ENCODE results near the gene DMRTC2. TPM values are rescaled to one million over a fixed set of nuclear protein-coding genes. Genes with fewer than 3 reads are reported as not detected.

Gene DMRTC2
- polyA plus RNA-seq, 1 of the 3 experiments (the other 2 are of a cell fraction) = not detected

DNA sequence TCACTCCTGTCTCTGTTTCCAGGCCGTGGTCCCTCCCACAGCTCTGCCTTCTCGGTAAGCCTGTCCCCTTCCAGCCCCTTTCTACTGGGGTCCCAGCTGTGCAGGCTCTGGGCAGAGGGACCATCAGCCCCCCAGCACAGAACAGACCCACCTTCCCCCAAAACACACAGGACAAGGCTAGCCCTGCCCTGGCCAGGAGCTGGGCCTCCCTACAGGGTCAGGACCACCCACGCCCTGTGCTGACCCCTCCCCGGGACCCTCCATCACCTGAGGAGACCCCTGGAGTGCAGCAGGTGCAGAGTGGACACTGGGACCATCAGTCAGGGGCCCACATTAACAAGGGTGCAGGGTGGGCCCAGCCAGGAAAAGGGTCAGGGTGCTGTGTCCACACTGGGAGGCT, 34.5 kb upstream of the DMRTC2 start (continued):
- TF ChIP-seq, protein P1, sequence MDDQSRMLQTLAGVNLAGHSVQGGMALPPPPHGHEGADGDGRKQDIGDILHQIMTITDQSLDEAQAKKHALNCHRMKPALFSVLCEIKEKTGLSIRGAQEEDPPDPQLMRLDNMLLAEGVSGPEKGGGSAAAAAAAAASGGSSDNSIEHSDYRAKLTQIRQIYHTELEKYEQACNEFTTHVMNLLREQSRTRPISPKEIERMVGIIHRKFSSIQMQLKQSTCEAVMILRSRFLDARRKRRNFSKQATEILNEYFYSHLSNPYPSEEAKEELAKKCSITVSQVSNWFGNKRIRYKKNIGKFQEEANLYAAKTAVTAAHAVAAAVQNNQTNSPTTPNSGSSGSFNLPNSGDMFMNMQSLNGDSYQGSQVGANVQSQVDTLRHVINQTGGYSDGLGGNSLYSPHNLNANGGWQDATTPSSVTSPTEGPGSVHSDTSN (IDR thresholded peaks at IDR 0.05) = no peak
- TF ChIP-seq GABPA (IDR thresholded peaks at IDR 0.05; ENCODE audit: low read depth) = no peak
- TF ChIP-seq TEAD4 (IDR thresholded peaks at IDR 0.05; ENCODE audit: borderline replicate concordance, insufficient read depth) = no peak
- TF ChIP-seq, protein P2, sequence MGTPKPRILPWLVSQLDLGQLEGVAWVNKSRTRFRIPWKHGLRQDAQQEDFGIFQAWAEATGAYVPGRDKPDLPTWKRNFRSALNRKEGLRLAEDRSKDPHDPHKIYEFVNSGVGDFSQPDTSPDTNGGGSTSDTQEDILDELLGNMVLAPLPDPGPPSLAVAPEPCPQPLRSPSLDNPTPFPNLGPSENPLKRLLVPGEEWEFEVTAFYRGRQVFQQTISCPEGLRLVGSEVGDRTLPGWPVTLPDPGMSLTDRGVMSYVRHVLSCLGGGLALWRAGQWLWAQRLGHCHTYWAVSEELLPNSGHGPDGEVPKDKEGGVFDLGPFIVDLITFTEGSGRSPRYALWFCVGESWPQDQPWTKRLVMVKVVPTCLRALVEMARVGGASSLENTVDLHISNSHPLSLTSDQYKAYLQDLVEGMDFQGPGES (IDR thresholded peaks at IDR 0.05; ENCODE audit: low read depth, low read length) = no peak
- TF ChIP-seq FOXJ3 (CRISPR knock-in tag; IDR thresholded peaks at IDR 0.05) = no peak
- no peak for TF ChIP-seq POLR2AphosphoS5 (IDR thresholded peaks at IDR 0.05; ENCODE audit: low read depth, low read length)
- TF ChIP-seq JUND (IDR thresholded peaks at IDR 0.05) = no peak

DNA sequence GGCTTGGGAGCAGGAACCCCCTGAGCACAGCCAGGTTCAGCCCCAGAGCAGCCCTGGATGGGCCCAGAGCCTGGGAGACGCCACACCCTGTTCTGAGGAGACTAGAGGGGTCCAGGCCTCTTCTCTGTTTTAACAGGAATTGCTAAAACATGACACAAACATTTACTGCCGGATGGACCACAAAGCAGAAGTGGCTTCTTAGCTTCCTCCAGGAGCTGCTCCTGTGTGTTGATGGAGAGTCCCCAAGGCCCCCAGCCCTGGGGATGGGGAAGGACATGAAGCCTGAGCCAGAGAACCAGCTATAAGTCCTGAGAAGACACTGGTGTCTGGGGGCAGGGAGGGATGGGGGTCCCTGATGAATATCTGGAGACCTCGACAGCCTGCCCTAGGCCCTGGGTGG, 33.8 kb upstream of the DMRTC2 start:
- Histone ChIP-seq H4K20me1 (ENCODE audit: insufficient read depth) (no peaks in the 10 kb centered on the region), H3K4me1 (ENCODE audit: control insufficient read depth in 1 of 2, insufficient read depth in 2 of 2, low read depth in 1 of 2, low read length in 1 of 2) (no peaks in the 10 kb centered on the region), H3K79me2 (ENCODE audit: insufficient read depth) (no peaks in the 10 kb centered on the region), H3K4me3 (ENCODE audit: low read depth in 2 of 2, low read length in 1 of 2) (no peak overlapping the region), H3K36me3 (replicated peaks in 1 of 2; ENCODE audit: control insufficient read depth in 1 of 2, insufficient read depth in 2 of 2, low read length in 1 of 2) (no peaks in the 10 kb centered on the region), H3K9me2 (no peaks in the 10 kb centered on the region), H3K27ac (ENCODE audit: low read depth in 2 of 2, low read length in 1 of 2) (no peak overlapping the region), H3K27me3 (ENCODE audit: insufficient read depth) (peaks cover 12% of the 10 kb centered on the region; the same call in 1 of the 2 replicates), H2AFZ (ENCODE audit: low read depth) (no peak overlapping the region), H3K9ac (no peak overlapping the region), H3K4me2 (no peak overlapping the region), H3F3A (replicated peaks; ENCODE audit: insufficient read depth) (no peaks in the 10 kb centered on the region), H3K9me3 (no peaks in the 10 kb centered on the region)
- WGBS (ENCODE audit: low lambda C conversion rate) = 15% methylated on average over 3 of the region's 3 CpGs
- CTCF ChIA-PET = interaction anchor here (1.1 to 3.3 kb wide), 3 partner anchors 16 to 58 kb away, joined by 4 to 16 read pairs (median 6); partner anchors contain the start of gene CEACAM3
- DNase-seq = no peak
- POLR2A ChIA-PET = no interaction called here
- TF ChIP-seq FOXJ3 (CRISPR knock-in tag; IDR thresholded peaks at IDR 0.05) = no peak

DNA sequence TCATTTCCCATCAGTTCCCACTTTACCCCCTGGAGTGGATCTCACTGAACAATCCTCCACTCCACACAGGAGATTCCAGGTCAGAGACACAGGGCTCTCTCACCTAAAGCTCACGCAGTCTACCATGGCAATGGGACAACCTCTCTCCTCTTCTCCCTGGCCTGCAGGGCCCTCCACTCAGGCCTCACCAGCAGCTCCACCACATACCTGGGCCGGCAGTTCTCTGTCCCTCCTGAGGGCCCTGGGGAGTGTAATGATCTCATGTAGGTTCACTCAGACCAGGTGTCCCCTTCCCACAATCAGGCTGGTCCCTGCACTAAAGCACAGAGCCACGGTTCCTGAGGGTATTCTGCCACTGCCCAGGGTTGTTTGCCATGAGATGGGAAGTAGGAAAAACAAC, 32.9 kb upstream of the DMRTC2 start:
- CTCF ChIA-PET = interaction anchor here (0.6 to 3.3 kb wide), 3 partner anchors 17 to 23 kb away, joined by 3 to 16 read pairs (median 6); partner anchors contain the start of gene CEACAM3
- TF ChIP-seq POLR2AphosphoS5 (IDR thresholded peaks at IDR 0.05; ENCODE audit: low read depth, low read length) (no peak), SIN3A (IDR thresholded peaks at IDR 0.05; ENCODE audit: borderline replicate concordance, low read depth, low read length) (no peak), FOXM1 (IDR thresholded peaks at IDR 0.05; ENCODE audit: low read depth) (no peak), FOXJ3 (CRISPR knock-in tag; IDR thresholded peaks at IDR 0.05) (no peak), TAF1 (IDR thresholded peaks at IDR 0.05; ENCODE audit: borderline replicate concordance, low read depth, low read length) (no peak), CHD2 (IDR thresholded peaks at IDR 0.05; ENCODE audit: low read length, partially characterized antibody) (no peak), SMC3 (IDR thresholded peaks at IDR 0.05; ENCODE audit: low read depth, low read length) (no peak), EZH2phosphoT487 (IDR thresholded peaks at IDR 0.05; ENCODE audit: borderline replicate concordance, low read depth) (no peak), EP300 (IDR thresholded peaks at IDR 0.05; ENCODE audit: borderline replicate concordance in 1 of 2, low read depth in 1 of 2, low read length in 1 of 2) (no peak), GABPA (IDR thresholded peaks at IDR 0.05; ENCODE audit: low read depth) (no peak), NRF1 (IDR thresholded peaks at IDR 0.05; ENCODE audit: low read depth, low read length) (no peak), YY1 (IDR thresholded peaks at IDR 0.05; ENCODE audit: low read depth) (no peak)
- TF ChIP-seq, protein P3, sequence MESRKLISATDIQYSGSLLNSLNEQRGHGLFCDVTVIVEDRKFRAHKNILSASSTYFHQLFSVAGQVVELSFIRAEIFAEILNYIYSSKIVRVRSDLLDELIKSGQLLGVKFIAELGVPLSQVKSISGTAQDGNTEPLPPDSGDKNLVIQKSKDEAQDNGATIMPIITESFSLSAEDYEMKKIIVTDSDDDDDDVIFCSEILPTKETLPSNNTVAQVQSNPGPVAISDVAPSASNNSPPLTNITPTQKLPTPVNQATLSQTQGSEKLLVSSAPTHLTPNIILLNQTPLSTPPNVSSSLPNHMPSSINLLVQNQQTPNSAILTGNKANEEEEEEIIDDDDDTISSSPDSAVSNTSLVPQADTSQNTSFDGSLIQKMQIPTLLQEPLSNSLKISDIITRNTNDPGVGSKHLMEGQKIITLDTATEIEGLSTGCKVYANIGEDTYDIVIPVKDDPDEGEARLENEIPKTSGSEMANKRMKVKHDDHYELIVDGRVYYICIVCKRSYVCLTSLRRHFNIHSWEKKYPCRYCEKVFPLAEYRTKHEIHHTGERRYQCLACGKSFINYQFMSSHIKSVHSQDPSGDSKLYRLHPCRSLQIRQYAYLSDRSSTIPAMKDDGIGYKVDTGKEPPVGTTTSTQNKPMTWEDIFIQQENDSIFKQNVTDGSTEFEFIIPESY (IDR thresholded peaks at IDR 0.05; ENCODE audit: borderline replicate concordance, low read depth) = no peak
- TF ChIP-seq, protein P1 (IDR thresholded peaks at IDR 0.05) = no peak
- TF ChIP-seq, protein P4, sequence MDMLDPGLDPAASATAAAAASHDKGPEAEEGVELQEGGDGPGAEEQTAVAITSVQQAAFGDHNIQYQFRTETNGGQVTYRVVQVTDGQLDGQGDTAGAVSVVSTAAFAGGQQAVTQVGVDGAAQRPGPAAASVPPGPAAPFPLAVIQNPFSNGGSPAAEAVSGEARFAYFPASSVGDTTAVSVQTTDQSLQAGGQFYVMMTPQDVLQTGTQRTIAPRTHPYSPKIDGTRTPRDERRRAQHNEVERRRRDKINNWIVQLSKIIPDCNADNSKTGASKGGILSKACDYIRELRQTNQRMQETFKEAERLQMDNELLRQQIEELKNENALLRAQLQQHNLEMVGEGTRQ (IDR thresholded peaks at IDR 0.05; ENCODE audit: borderline replicate concordance, low read depth, low read length) = no peak

More for the DNA sequence above, 32.9 kb upstream of the DMRTC2 start:
- no peak overlapping the region for H3K9ac ChIP-seq
- no peak for DNase-seq
- no peaks in the 10 kb centered on the region for H3K9me3 ChIP-seq
- no peaks in the 10 kb centered on the region for H3F3A ChIP-seq (replicated peaks; ENCODE audit: insufficient read depth)
- H3K27ac ChIP-seq (ENCODE audit: low read depth in 2 of 2, low read length in 1 of 2) = no peak overlapping the region
- H2AFZ ChIP-seq (ENCODE audit: low read depth) = no peak overlapping the region
- 12% methylated on average over 3 of the region's 3 CpGs for WGBS (ENCODE audit: low lambda C conversion rate)
- no peaks in the 10 kb centered on the region for H3K36me3 ChIP-seq (replicated peaks in 1 of 2; ENCODE audit: control insufficient read depth in 1 of 2, insufficient read depth in 2 of 2, low read length in 1 of 2)
- peaks cover 5% of the 10 kb centered on the region; the same call in 1 of the 2 replicates for H3K27me3 ChIP-seq (ENCODE audit: insufficient read depth)
- no peaks in the 10 kb centered on the region for H3K9me2 ChIP-seq
- no peaks in the 10 kb centered on the region for H3K79me2 ChIP-seq (ENCODE audit: insufficient read depth)
- H3K4me1 ChIP-seq (ENCODE audit: control insufficient read depth in 1 of 2, insufficient read depth in 2 of 2, low read depth in 1 of 2, low read length in 1 of 2) = no peaks in the 10 kb centered on the region
- H3K4me2 ChIP-seq = no peak overlapping the region
- no peaks in the 10 kb centered on the region for H4K20me1 ChIP-seq (ENCODE audit: insufficient read depth)
- POLR2A ChIA-PET = no interaction called here
- H3K4me3 ChIP-seq (ENCODE audit: low read depth in 2 of 2, low read length in 1 of 2) = no peak overlapping the region

All from SK-N-SH (cell line).